GM18868 (cell line): ENCODE results near the gene PPWD1.
A peak's percentile ranks its signal among the peaks of the same experiment; 100 is the strongest.
"Not testable (repeated sequence)": the region's sequence is repeated elsewhere in the genome, so short reads cannot be mapped to it uniquely, and the experiment has no call there.

Experiments used
- ATAC-seq: cut with Tn5 transposase; IDR thresholded peaks from one replicate; pipeline ENCODE4 v1.9.1; 2021; ENCODE audit warnings: mild to moderate bottlenecking, moderate library complexity; ENCODE audit not compliant: unreplicated experiment

Gene PPWD1

GRCh38 chr5:65621961-65622360 is 58.9 kb downstream of the PPWD1 start:
- not testable (repeated sequence) for ATAC-seq

GRCh38 chr5:65623482-65623881 is 60.4 kb downstream of the PPWD1 start:
- no peak for ATAC-seq

GRCh38 chr5:65624025-65624570 is 61.0 kb downstream of the PPWD1 start, which contains the start of gene TRIM23:
Gene TRIM23, minus strand, starts transcription at chr5:65624333. Its CDS starts 59 bp downstream, at chr5:65624274.
- peak; percentile 95 for ATAC-seq

- ATAC-seq = peak; percentile 79
These were observed 61.8 kb downstream of the PPWD1 start, which contains the start of the genes SHLD3 and TRAPPC13 for GRCh38 chr5:65624571-65625555. Gene SHLD3, plus strand, starts transcription at chr5:65625027. Its CDS starts 4,561 bp downstream, at chr5:65629588. Gene TRAPPC13, plus strand, starts transcription at chr5:65625027. Its CDS starts 34 bp downstream, at chr5:65625061.

GRCh38 chr5:65625743-65626142 is 62.6 kb downstream of the PPWD1 start:
- no peak for ATAC-seq

- no peak for ATAC-seq
These were observed 67.9 kb downstream of the PPWD1 start for GRCh38 chr5:65630981-65631380.
